RWPE1 (cell line): ENCODE results near the gene BANF1.

Source experiments
- CTCF ChIA-PET: fragments of 350-600 bp; sonication (Branson Sonifier 250); formaldehyde crosslinking; extraction: SDS; loops from one replicate; lab custom pipeline; 2021; lab: Yijun Ruan, JAX
- POLR2A ChIA-PET: fragments of 400-600 bp; formaldehyde crosslinking; extraction: SDS; loops from one replicate; lab custom pipeline; 2020; ENCODE audit warnings: antibody characterized with exemption; ENCODE audit not compliant: low non-redundant PET; lab: Yijun Ruan, JAX
- DNase-seq: peaks from one replicate; pipeline ENCODE4 v3.0.0; 2012; ENCODE audit warnings: low spot score
- H3K27ac ChIP-seq: fragments of 450-650 bp; 2 replicates; pipeline ENCODE4 v1.5.1; 2017
- TF ChIP-seq, protein P1 (sequence below): fragments of 450-650 bp; conservative IDR thresholded peaks from 2 replicates; pipeline ENCODE4 v1.5.1; 2017; ENCODE audit warnings: low read depth, mild to moderate bottlenecking

BANF1 gene, protein sequence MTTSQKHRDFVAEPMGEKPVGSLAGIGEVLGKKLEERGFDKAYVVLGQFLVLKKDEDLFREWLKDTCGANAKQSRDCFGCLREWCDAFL

DNA sequence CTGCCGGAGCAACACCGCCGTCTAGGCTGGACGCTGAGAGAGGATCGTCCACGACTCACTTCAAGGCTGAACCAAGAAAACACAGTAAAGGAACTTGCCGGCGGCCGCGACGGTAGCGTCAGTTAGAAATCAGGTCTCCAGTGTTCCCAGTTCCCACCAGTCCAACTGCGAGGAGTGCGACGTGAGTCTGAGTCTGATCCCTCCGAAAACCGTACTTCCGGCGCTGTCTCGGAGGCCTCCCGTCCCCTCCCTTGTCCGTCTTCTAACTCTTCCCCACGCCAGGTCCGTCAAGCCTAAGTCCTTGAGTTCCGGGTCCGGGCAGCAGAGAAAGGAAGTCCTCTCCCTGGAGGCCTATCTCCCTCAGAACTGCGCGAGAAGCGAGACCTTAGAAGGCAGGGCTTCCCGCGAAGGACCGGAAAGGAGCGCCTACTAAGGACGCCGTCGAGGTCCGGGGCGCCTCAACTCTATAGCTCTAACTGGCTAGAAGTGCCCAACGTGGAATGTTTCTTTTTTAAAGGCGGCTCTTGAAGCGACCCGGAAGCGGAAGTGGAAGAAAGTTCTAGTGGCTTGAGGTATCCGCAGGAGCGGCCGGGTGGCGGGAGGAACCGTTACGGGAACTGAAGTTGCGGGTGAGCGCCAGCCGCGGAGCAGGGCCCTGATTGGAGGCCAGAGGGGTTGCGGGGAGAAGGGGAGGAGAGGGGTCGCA is at the start of gene BANF1, which contains the start of gene EIF1AD:
Gene BANF1, plus strand, starts transcription at position 562 of the 706 bp plus-strand sequence. CDS start 748 bp downstream, outside the sequence.
Gene EIF1AD, minus strand, starts transcription at position 216 of the 706 bp plus-strand sequence. CDS start 1,768 bp downstream, outside the sequence.
- ChIA-PET CTCF (interaction anchor here (1.1 kb wide), 1 partner anchor 12 kb away, joined by 3 read pairs; no protein-coding TSS in a partner anchor), POLR2A (interaction anchor here (0.6 to 1.4 kb wide), 3 partner anchors 10 to 46 kb away, joined by 3 to 4 read pairs (median 3); partner anchors contain the start of gene CST6)
- peak within 1 kb of the TSS; percentile 97 for H3K27ac ChIP-seq
- DNase-seq, result peak; percentile 89
- TF ChIP-seq, protein P1, sequence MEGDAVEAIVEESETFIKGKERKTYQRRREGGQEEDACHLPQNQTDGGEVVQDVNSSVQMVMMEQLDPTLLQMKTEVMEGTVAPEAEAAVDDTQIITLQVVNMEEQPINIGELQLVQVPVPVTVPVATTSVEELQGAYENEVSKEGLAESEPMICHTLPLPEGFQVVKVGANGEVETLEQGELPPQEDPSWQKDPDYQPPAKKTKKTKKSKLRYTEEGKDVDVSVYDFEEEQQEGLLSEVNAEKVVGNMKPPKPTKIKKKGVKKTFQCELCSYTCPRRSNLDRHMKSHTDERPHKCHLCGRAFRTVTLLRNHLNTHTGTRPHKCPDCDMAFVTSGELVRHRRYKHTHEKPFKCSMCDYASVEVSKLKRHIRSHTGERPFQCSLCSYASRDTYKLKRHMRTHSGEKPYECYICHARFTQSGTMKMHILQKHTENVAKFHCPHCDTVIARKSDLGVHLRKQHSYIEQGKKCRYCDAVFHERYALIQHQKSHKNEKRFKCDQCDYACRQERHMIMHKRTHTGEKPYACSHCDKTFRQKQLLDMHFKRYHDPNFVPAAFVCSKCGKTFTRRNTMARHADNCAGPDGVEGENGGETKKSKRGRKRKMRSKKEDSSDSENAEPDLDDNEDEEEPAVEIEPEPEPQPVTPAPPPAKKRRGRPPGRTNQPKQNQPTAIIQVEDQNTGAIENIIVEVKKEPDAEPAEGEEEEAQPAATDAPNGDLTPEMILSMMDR, result no peak

DNA sequence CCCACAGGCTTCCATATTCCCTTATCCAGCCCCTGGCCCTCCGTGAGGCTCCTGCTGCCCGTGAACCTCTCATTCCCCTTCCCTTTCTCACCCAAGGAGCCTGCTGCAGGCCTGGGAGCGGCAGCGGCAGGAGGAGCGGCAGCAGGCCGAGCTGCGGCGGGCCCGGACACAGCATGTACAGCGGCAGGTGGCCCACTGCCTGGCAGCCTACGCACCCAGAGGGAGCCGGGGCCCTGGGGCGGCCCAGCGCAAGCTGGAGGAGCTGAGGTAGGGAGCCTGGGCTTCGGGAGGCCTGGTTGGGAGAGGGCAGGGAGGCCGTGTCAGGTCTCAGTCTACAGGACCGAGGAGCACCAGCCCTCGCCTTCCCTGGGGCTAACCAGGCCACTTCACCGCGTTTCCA is 48.8 kb upstream of the BANF1 start:
- no peak for DNase-seq
- TF ChIP-seq, protein P1, result no peak
- POLR2A ChIA-PET, result interaction anchor here (0.6 kb wide), 1 partner anchor 64 kb away, joined by 3 read pairs; no protein-coding TSS in a partner anchor
- CTCF ChIA-PET, result no interaction called here
- H3K27ac ChIP-seq, result no peak overlapping the region

DNA sequence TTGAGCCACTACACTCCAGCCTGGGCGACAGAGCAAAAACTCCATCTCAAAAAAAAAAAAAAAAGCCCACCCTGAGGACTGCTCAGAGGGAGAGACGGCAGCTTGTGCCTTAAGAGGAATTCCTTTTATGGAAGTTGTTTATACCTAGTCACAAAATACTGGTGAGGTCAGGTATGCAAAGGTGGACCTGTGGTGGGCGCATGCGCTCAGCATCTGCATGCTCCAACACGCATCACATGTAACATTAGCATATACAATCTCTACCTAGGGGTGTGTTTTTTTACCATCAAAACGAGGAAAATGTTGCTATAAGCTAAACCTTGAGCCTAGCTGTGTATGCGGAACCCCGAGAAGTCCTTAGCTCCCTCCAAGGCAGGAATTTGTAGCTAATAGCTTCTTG is 47.5 kb upstream of the BANF1 start:
- ChIA-PET POLR2A (interaction anchor here (0.7 kb wide), 1 partner anchor 286 kb away, joined by 4 read pairs; no protein-coding TSS in a partner anchor), CTCF (interaction anchor here (0.6 to 0.7 kb wide), 3 partner anchors 63 to 1089 kb away, joined by 3 to 4 read pairs (median 4); no protein-coding TSS in a partner anchor)
- H3K27ac ChIP-seq, result no peak overlapping the region
- TF ChIP-seq, protein P1, result no peak
- peak; percentile 37 for DNase-seq

DNA sequence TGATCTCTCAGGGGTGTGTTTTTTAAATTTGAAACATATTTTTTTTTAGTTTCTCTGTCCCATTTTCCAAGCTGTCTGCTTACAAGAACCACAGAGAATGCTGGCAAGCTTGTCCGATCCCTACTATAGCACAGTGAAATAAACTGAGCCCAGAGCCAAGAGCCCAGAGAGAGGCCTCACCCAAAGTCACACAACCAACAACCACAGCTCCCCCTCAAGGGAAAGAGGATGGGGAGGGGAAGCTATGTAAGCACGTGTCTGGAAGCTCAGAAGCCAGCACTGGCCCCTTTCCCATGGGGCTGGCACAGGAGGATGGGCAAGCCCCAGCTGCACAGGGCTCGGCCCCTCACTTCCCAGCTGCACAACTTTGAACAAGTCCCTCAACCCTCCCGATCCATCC is 44.0 kb upstream of the BANF1 start:
- TF ChIP-seq, protein P1, result no peak
- POLR2A ChIA-PET, result no interaction called here
- no peak overlapping the region for H3K27ac ChIP-seq
- DNase-seq, result no peak
- CTCF ChIA-PET, result interaction anchor here (0.6 to 1.1 kb wide), 3 partner anchors 68 to 949 kb away, joined by 3 read pairs; partner anchors contain the start of gene CCDC85B

DNA sequence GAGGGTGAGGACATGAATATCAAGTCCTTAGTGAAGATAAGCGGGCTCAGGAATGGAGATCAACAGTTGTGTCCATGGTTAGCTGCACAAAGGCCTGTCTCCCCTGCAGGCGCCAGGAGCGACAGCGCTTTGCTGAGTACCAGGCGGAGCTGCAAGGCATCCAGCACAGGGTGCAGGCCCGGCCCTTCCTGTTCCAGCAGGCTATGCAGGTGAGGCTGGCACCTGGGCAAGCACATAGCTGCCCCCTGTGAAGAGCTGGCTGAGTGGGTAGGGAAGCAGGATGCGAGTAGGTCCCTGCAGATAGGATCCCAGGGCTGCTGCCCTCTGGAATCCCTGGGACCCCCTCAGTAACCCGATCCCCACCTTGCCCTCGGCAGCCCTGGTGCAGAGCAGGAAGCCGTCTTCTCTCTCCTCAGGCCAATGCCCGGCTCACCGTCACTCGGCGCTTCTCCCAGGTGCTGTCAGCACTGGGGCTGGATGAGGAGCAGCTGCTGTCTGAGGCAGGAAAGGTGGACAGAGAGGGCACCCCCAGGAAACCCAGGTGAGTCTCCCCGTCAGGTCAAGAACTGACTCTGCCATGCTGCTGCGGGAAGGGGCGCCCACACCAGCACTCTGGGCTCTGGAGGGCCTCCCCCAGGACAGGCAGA is 43.4 kb upstream of the BANF1 start:
- H3K27ac ChIP-seq, result no peak overlapping the region
- ChIA-PET POLR2A (interaction anchor here (0.6 kb wide), 1 partner anchor 61 kb away, joined by 4 read pairs; no protein-coding TSS in a partner anchor), CTCF (interaction anchor here (0.7 to 1.1 kb wide), 2 partner anchors 74 to 950 kb away, joined by 3 read pairs; no protein-coding TSS in a partner anchor)
- DNase-seq, result no peak
- TF ChIP-seq, protein P1, result no peak

DNA sequence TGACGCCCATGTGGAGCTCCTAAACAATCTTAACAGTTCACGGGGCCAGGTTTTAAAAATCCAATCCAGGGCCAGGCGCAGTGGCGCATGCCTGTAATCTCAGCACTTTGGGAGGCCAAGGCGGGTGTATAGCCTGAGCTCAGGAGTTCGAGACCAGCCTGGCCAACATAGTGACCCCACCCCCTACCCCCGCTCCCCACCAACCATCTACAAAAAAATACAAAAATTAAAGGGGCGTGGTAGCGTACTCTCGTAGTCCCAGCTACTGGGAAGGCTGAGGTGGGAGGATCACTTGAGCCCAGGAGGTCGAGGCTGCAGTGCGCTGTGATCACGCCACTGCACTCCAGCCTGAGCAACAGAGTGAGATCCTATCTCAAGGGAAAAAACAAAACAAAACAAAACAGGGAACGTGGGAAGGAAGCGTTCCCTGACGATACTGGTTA is 41.5 kb upstream of the BANF1 start:
- peak overlapping the region; percentile 86 for H3K27ac ChIP-seq
- DNase-seq, result no peak
- POLR2A ChIA-PET, result interaction anchor here (0.6 kb wide), 1 partner anchor 69 kb away, joined by 10 read pairs; no protein-coding TSS in a partner anchor
- CTCF ChIA-PET, result no interaction called here
- TF ChIP-seq, protein P1, result no peak
